NCI-H2196 (cell line): ENCODE results near the gene DIDO1.

Experiments used
- DNase-seq: peaks from one replicate; lab custom pipeline; 2025; ENCODE audit not compliant: unreplicated experiment; lab: John Stamatoyannopoulos, UW

The DIDO1 gene

DNA sequence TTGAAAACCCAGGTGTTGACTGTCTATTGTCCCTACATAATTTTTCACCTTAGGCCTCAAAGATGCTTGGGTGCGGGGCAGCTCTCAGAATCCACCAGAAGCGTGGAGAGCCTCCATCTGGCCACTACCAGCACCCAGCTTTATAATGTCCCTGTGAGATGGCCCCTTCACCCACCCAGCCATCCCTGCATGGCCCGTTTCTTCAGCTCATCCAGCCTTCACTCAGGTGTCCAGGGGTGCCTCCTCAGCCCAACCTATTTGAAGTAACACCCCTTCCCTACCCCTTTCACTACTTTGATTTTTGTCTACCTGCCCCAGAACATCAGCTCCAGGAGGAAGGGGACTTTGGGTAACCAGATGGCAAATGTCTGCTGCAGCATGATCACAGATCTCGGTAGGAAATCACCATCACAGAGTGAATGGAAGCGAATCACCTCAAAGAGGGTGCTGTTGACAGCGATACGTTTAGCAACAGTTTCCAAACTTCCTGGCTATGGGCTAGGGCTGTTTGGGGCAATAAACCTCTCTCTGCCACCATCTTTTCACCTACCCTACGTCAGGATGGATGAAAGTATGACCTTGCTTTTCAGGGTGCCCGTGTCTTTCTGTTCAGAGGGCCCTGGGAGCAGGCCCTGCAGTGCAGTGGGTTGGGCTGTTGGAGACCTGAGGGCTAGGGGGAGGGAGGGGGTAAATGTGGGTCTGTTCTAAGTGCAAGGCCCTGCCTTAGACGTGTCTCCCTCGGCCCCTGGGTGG lies 25.0 kb upstream of the DIDO1 start:
- no peak for DNase-seq

DNA sequence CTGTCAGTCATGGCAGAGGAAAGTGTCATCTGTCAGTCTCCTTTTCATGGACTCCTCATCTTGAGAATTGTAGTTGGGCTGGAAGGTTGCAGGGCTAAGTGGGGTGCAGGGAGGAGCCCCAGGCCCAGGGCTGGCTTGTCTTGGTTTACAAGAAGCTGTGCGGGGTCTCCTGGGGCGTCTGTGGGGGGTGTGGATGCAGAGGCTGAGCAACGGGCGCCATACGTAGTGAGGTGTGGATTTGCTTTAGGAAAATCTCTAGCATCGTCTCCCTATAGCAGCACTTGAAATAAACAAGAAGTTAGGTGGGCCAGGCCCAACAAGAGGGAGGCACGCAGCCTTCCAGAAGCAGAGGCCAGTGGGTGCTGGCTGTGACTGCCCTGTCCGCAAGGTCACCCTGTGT lies 24.4 kb upstream of the DIDO1 start:
- DNase-seq, result no peak

DNA sequence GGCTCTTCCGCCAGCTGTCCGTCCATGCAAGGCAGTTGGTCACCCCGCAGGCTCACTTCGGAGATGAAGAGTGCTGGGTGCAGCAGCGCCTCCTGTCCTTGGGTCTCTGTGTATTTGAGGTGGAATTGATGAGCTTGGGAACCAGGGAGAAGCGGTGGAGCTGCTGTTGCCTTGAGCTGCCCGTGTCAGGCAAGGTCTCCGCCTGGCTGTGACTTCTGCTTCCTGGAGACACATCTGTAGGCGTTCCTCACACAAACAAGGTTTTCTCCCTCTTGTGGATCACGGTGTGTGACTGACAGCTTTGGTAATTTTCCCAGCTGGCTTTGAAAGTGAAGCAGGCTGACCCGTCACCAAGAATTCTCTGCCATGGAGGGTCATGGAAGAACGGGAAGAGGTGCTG lies 23.7 kb upstream of the DIDO1 start:
- no peak for DNase-seq

DNA sequence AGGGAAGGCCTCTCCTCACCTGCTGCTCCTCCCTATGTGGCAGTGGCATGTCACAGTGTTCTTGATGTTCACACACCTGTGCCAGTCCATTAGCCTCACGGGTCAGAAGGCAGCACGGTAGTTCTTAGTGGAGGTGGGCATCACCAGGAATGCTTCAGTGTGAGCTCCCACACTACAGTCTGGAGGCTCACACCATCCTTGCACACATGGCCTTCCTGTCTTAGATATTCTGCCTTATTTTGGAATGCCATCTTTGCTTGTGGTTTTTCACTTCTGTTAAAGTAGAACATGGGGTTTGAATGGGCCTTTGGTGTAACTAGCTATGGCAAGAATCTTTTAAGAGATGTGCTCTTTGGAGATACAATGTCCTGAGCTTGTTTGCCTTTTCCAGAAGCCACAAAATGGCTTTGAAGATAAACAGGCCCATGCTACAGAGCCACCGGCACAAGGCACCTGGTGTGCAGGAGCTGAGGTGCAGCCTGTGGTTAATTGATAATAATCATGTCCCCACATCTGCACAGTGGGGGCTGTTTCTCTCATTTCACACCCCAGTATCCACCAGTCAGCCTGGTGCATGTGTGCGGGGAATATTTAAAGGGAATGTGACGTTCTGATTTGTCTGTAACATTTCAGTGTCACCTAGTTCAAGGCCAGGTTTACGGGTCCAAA lies 23.0 kb upstream of the DIDO1 start:
- DNase-seq, result no peak

DNA sequence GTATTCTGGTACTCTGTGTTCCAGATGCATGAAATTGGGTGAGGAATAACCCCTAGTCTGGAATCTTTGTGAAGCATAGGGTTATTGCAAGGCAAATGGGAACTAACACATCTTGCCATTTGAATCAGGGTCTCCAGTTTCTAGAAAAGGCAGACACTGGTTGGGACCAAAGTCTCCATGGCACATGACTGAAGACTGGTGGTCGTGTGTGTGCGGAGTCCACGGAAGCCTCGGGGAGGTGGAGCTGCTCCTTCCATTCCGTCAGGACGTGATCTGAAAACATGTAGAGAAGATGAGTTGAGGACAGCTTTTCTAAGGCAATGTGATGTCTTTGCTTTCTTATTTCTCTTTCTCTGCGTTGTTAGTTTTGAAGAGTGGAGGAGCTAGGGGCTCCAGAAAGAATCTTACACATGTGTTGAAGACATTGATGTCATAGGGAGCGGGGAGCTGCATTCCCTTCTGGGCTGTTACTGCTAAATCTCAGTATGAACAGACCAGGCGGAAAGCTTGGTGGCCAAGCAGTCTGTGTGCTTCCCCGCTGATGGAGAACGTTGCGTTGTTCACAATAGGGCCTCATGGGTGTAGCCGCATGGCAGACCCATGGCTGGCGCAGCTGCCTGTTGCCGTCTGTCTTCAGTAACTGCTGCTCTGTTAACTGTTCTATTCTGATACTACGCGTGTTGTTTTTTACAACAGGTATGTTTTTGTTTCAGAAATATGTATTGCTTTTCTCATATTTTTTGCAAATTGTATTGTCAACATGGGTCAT lies 21.4 kb upstream of the DIDO1 start:
- DNase-seq, result no peak

DNA sequence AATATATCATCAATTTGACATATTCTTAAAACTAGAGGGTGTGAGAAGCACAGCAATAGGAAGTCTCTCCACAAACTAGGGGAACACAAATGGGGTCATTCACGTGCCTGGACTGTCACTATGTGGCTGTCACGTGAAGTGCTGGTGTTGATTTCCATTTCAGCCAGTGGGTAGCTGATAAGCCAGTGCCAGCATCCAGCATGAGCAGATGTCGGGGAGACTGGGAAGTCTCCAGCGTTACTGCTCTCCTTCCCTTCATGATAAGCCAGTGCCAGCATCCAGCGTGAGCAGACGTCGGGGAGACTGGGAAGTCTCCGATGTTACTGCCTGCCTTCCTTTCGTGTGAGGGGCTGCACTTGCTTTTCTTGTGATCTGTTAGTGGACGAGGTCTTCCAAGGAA lies 20.6 kb upstream of the DIDO1 start:
- no peak for DNase-seq

DNA sequence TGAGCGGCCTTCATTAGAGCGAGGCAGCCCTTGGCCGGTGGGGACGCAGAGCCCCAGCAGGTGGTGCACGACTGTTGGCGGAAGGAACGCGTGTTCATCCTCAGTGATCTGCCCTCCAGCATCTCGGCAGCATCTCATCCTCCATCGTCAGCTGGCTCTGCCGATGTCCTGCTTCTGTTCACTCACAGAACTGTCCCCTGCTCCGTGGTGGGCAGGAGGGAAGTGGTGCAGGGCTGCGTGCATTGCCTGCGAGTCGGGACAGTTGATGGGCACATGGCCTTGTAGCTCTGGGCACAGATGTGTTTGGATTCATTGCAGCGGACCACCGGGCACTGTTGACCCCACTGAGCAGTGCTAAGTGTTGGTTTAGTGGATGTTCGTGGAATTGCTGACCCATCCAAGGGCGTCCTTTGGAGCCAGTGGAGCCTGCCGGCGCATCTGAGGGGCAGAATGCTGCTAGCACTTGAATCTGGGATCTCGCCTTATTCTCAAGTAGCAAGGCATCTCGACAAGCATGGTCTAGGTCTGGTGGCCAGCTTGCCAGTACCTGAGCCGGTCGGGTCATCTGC lies 19.6 kb upstream of the DIDO1 start:
- DNase-seq, result no peak

DNA sequence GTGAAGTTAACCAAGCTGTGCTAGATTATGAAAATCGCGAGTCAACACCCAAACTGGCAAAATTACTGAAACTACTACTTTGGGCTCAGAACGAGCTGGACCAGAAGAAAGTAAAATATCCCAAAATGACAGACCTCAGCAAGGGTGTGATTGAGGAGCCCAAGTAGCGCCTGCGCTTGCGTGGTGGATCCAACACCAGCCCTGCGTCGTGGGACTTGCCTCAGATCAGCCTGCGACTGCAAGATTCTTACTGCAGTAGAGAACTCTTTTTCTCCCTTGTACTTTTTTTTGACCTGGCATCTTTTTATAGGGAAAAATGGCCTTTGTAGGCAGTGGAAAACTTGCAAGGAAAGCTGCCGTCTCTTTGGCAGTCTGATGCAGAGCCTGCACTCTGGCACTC lies 18.4 kb upstream of the DIDO1 start:
- no peak for DNase-seq

DNA sequence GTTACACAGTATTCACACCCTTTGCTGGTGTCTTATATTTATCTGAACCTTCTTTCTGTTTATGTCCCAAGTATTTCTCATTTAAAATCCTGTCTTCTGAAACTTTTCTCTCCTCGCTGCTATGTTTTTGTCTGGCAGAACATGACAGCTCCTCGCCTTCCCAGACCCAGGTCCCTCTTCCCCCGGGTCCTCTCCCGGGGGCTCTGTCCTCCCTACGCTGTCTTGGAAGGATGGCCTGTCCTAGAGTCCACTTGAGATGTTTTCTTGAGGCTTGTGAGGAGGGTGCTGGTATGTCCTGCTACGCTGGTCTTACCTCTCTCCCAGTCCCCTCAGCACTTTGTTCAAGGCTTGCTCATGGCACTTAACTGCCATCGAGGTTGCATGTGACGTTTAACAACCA lies 17.9 kb upstream of the DIDO1 start:
- DNase-seq, result no peak

DNA sequence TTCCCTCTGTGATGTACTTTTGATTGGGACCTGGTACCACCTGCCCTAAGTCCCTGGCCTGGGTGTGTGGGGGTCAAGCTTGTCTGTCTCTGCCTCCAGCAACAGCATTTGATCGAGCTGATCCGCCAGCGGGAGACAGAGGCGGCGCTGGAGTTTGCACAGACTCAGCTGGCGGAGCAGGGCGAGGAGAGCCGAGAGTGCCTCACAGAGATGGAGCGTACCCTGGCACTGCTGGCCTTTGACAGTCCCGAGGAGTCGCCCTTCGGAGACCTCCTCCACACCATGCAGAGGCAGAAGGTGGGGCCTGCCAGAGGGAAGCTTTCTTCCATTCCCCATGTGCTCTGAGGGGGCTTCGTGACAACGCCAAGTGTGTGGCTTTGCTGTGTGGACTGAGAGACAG lies 17.1 kb upstream of the DIDO1 start:
- no peak for DNase-seq

DNA sequence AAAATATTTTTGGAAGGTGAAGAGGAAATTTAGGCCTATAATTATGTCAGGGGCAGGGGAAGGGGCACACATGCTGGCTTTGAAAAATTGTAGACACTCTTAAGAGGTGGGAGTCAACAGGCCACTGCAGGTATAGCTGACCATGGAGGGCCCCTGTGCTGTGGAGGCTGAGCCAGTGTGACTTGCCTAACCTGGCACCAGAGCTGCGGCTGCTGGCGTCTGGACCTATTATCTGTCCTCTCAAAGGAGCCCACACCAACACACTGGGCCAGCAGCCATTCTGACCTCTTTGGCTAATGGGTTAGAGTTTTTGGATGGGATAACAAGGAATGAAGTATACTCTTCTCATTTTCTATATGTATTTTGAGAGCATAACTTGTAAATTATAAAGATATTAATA lies 16.2 kb upstream of the DIDO1 start:
- DNase-seq, result no peak

DNA sequence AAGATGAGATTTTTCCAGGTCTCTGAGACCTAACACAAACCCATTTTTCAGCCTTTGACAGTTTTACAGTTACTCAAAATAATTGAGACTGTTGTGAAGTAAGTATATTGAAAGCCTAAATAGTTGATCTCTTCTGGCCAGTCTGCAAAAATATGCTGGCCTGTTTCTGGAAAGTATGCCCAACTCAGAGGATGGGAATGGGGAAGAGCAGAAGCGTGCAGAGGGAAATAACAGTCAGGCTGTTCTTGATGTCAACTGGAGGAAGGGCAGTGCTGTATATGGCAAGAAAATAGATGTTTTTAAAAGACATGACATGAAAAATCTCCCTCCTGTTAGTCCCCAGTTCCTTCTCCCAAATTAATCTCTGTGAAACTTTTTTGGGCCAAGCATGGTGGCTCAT lies 15.5 kb upstream of the DIDO1 start:
- DNase-seq, result no peak

DNA sequence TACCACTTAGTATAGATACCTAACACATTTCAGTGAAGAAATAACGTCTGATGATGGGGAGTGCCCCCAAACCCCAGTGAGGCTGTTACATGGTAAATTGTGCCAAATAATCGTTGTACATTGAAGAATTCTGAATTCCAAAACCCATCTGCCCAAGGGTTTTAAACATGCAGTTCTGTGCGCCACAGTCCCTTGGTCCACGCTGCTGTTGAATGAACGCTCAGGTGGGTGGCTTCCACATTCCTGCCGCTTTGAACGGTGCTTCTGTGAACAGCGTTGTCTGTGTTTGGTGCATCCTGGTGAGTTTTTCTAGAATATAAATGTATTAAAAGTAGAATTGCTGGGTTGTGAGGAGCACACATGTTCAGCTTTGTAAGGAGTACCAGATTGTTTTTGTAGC lies 14.6 kb upstream of the DIDO1 start:
- DNase-seq, result no peak

DNA sequence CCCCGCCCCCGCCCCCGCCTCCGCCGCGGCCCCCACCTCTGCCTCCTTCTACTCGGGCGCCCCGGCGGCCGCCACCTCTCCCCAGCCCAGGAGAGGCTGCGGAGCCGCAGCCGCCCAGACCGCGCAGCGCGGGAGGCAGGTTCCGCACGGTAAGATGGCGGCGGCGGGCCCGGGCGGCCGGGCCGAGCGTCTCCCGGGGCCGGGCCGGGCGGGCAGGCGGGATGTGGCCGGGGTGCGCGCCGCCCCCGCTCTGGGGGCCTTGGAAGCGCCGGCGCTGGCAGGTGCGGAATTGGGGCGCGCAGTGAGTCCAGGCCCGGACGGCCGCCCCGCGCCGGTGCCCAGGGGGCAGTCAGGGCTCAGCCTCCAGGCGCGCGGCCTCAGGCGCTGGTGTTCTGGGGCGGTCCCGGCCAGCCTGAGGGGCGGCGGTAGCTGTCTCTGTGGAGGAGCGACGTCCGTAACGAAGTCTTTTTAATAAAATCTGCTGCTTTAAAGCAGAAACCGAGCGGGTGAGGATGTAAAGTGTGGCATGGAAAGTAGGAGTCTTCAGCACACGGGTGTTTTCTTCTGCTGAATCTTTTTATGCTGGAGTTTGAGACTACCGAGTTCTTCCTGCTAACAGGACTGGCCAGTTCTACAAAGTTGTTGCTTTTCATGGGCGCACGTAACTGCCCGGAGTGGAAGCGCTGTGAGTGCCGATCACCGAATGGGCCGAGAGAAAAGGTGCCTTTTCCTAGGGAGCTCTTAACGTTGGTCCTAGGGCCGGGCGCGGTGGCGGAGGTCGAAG lies 12.0 kb upstream of the DIDO1 start, which contains the start of gene GID8:
Gene GID8 (plus strand): TSS at position 43 of the 784 bp plus-strand sequence. CDS start 3,356 bp downstream, outside the sequence.
- DNase-seq, result peak; percentile 31

DNA sequence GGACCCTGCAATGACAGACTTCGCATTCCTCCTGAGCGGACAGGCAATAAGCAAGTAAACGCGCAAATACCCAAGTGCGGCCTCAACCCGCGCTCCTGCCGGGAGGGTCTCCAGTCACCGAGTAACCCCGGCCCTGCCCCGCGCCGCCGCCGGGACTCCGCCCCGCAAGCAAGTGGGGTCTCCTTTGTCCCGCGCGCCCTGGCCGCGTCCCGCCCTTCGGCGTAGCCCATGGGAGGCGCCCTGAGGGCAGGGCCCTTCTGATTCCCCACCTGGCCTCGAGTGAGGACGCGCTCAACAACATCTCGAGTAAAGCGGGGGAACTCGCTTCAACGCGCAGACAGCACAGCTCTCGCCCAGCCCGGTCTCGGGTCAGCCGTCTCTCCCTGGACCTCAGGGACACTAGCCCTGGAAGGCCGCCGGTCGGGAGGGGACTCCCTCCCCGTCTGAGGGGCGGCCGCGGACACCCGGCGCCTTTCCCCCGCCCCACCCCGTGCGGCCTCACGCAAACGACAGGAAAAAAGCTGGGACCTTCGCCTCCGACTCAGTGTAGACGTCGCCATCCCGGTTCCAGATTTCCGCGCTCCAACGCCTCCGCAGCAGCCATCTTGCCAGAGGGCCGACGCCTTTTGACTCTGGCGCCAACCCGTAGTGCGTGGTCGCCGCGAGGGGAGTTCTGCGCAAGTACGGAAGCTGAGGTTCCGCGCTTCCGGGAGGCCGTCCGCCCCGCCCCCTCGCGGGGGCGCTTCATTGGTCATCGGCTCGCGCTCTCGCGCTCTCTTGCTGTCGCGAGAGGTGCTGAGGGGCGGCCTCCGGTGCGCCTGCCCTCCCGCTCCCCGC lies 11.2 kb upstream of the DIDO1 start:
- peak; percentile 97 for DNase-seq

DNA sequence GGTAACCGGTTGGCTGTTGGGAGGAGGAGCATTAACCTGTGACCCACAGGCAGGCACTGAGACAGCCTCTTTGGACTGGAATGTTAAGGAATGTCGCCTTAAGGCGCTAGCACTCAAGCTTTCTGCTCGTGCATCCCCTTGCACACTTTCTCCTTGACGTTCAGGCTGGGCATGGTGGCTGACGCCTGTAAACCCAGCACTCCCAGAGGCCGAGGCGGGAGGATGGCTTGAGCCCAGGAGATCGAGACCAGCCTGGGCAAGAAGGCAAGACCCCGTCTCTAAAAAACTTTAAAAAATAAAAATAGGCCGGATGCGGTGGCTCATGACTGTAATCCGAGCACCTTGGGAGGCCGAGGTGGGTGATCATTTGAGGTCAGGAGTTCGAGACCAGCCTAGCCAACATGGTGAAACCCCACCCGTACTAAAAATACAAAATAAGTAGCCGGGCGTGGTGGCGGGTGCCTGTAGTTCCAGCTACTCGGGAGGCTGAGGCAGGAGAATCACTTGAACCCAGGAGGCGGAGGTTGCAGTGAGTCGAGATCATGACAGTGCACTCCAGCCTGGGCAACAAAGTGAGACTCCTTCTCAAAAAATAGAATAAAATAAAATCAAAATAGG lies 9.8 kb upstream of the DIDO1 start:
- no peak for DNase-seq

DNA sequence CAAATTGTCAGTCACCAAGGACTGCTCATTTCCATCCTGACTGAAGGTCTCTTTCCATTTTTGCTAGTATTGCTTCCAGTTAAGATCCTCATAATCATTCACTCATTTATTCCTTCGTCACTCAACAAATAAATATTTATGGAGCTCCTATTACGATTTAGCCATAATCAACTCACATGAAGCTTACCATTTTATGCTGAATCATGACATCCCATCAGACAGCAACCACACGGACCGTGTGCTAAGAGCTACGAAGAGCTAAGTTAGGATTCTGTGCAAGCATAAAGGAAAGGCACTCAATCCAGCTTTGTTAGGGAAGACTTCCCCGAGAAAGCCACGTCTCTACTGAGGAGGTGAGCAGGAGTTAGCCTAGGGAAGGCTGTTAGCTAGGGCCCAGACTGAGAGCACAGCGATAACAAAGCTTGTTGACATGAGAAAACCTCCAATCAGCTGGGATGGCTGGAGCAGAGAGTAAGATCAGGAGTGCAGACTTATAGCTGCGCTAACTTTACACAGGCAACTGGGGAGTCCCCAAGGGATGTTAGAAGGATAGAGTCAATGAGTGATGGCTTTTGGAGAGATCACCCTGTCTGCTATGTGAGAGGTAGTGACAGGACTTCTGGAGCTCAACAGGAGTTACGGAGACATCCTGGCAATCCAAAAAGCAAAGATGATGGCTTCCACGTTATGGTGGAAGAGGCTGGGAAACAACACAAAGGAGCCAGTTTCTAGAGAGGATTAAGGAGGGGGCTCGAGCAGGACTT lies 9.1 kb upstream of the DIDO1 start:
- no peak for DNase-seq

DNA sequence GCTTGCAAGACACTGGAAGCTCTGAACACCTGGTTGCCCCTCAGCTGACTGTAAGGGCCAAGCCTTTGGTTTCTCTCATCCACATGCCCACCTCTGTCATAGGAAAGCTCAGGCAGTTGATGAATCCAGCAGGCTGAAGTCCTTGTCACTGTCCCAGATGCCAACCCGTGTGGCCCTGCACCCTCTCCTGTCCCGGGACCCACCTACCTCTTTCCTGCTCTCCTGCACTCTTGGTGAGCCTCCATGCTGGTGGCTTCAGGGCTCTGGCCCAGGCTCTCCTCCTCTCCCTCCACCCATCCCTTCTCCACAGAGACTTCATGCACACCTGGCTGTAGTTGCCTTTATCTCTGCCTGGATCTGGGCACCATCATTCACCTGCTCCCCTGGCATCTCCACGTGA lies 7.7 kb upstream of the DIDO1 start:
- no peak for DNase-seq

DNA sequence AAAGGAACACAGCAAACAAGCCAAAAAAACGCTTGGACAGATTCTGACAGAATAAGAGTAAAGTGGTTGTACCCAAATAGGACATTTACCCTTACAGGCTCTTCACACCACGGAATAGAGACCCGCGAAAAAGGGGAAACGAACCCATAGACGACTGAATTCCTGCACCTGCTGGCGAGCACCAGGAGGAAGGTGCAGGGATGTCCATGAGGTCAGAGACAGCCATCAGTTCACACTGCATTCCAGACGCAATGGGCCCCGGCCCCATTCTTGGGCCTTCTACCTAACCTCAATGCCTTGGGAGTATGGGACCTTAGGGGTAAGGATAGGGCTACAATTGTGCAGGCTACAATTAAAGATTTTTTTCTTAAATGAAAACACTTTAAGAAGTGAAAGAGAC lies 5.2 kb upstream of the DIDO1 start:
- DNase-seq, result no peak
